Gastrocnemius medialis (tissue), 4 donors: ENCODE measurements around the gene YAF2. TPM values are rescaled to one million over a fixed set of nuclear protein-coding genes. Genes with fewer than 3 reads are reported as not detected.

ENCODE experiments used
- ATAC-seq, 2 donors: fragments of 150-250 bp; one replicate each; pipeline ENCODE4 v1.9.1; 2016
- DNase-seq, 2 donors: peaks; one replicate each; pipeline ENCODE4 v3.0.0-alpha.2; 2019
- H3K27ac ChIP-seq, 4 donors: fragments of 200-600 bp; sonication (generic); 1 replicate in 1 of 4; 2 replicates in 3 of 4; pipeline ENCODE4 v1.5.1; 2016 to 2018; ENCODE audit warnings: mild to moderate bottlenecking in 2 of 4, moderate library complexity in 1 of 4
- H3K27me3 ChIP-seq, 3 donors: fragments of 200-600 bp; sonication (generic) in 2 of 3; 1 replicate in 1 of 3; 2 replicates in 2 of 3; pipeline versions ENCODE4 v1.5.1 to v1.6.0; 2016 to 2019; ENCODE audit warnings: mild to moderate bottlenecking in 1 of 3, moderate library complexity in 1 of 3
- H3K36me3 ChIP-seq, 2 donors: fragments of 200-600 bp; sonication (generic) in 1 of 2; one replicate each; pipeline ENCODE4 v1.5.1; 2017 to 2018
- H3K4me1 ChIP-seq, 2 donors: fragments of 200-600 bp; sonication (generic) in 1 of 2; one replicate each; pipeline ENCODE4 v1.5.1; 2016 to 2017; ENCODE audit warnings: mild to moderate bottlenecking in 2 of 2
- H3K4me3 ChIP-seq, 4 donors: fragments of 200-600 bp; sonication (generic) in 3 of 4; 1 replicate in 1 of 4; 2 replicates in 3 of 4; pipeline ENCODE4 v1.5.1; 2016 to 2019; ENCODE audit warnings: mild to moderate bottlenecking in 2 of 4
- H3K9me3 ChIP-seq, 3 donors: fragments of 200-600 bp; sonication (generic) in 2 of 3; 1 replicate in 1 of 3; 2 replicates in 2 of 3; pipeline ENCODE4 v1.5.1; 2016 to 2019
- POLR2A ChIP-seq, 2 donors: fragments of 450-650 bp; IDR thresholded peaks; one replicate each; pipeline ENCODE4 v1.6.1; 2017; ENCODE audit warnings: antibody characterized with exemption in 2 of 2, mild to moderate bottlenecking in 2 of 2, moderate library complexity in 2 of 2
- in situ Hi-C, 4 donors: fragments of 200-750 bp; cut with MboI; loops; one replicate each; pipeline versions ENCODE4 v1.15.0 to v1.8.0; 2017; ENCODE audit warnings: low sequenced_read_pairs in 4 of 4
- intact Hi-C: fragments of 100-400 bp; cut with DNase I; formaldehyde crosslinking; loops from one replicate; pipeline ENCODE4 v1.15.1; 2023; ENCODE audit warnings: low total_unique reads
- total RNA-seq, 4 donors: library from RNA; depleted of rRNA; stranded (reverse); fragments of >200 nt; gene quantifications; one replicate each; pipeline versions ENCODE4 v1.1.0 to v1.2.3, GENCODE V29; 2016
- TF ChIP-seq, protein P1 (sequence below), 5 experiments: fragments of 450-650 bp in 3 of 5; fragments of 200-600 bp in 2 of 5; sonication (generic) in 2 of 5; IDR thresholded peaks in 4 of 5; conservative IDR thresholded peaks in 1 of 5; 1 replicate in 4 of 5; 2 replicates in 1 of 5; pipeline ENCODE4 v1.5.1; 2016 to 2019; ENCODE audit warnings: antibody characterized with exemption in 5 of 5, mild to moderate bottlenecking in 3 of 5, moderate library complexity in 3 of 5

Gene YAF2
- total RNA-seq, 4 donors from 2014 or later: 38.5 to 66.9 (median 54.5) TPM

DNA sequence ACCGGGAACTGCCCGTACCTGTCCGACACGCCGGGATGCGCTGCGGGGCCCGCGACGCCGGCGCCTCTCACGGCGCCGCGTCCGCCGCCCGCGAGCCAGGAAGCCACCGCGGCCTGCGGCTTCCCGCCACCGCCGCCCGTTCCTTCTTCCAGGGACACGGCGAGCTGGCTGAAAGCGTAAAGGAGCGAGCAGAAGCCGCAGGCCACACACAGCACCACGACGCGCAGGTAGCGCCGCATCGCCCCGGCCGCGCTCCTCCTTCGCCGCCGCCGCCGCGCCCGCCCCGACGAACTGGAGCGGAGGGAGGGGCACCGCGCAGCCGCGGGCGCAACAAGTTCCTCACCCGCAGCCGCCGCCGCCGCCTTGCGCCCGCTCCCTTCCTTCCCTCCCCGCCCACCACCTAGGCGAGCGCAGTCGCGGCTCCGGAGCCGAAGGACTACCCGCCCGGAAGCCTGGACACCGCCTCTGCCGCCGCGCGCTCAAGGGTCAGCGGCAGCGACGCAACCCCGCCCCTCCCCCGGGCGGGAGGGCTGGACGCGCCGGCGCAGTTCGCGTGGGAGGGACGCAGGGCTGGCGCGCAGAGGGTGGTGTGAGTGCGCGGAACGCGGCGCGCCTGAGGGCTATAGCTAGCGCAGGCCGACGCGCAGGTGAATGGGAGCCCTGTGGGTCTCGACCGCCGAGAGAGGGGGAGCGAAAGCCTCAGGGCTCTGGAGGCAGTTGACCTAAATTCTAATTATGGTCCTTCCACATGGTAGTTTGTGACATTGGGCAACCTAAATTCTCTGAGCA, 93.4 kb downstream of the YAF2 start, which contains the start of gene GXYLT1:
TSS of gene GXYLT1 (minus strand) at position 467 of the 789 bp plus-strand sequence. CDS start at position 239, 228 bp downstream.
- ATAC-seq (peak; percentile 87 to 90), DNase-seq (peak; percentile 80 to 90)
- Histone ChIP-seq H3K36me3 (no peaks in the 10 kb centered on the region), H3K4me1 (peaks cover 21 to 34% of the 10 kb centered on the region in 2 donors), H3K9me3 (no peaks in the 10 kb centered on the region), H3K27me3 (no peaks in the 10 kb centered on the region), H3K27ac (peak within 1 kb of the TSS; percentile 71 to 92 (median 88)), H3K4me3 (peak within 1 kb of the TSS; percentile 52 to 83 (median 68))
- TF ChIP-seq, protein P1, sequence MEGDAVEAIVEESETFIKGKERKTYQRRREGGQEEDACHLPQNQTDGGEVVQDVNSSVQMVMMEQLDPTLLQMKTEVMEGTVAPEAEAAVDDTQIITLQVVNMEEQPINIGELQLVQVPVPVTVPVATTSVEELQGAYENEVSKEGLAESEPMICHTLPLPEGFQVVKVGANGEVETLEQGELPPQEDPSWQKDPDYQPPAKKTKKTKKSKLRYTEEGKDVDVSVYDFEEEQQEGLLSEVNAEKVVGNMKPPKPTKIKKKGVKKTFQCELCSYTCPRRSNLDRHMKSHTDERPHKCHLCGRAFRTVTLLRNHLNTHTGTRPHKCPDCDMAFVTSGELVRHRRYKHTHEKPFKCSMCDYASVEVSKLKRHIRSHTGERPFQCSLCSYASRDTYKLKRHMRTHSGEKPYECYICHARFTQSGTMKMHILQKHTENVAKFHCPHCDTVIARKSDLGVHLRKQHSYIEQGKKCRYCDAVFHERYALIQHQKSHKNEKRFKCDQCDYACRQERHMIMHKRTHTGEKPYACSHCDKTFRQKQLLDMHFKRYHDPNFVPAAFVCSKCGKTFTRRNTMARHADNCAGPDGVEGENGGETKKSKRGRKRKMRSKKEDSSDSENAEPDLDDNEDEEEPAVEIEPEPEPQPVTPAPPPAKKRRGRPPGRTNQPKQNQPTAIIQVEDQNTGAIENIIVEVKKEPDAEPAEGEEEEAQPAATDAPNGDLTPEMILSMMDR (IDR thresholded peaks at IDR 0.05 in 4 of 5, conservative IDR thresholded peaks at IDR 0.05 in 1 of 5): no peak
- TF ChIP-seq POLR2A (IDR thresholded peaks at IDR 0.05): peak; percentile 86 to 88
- in situ Hi-C loops (loop anchor here in 2 of 4 donors (5.0 to 10.0 kb wide), 2 partner anchors 90 to 98 kb away; partner anchors contain the start of gene YAF2 (in 1 of the 2)), intact Hi-C loops (loop anchor here (2.0 to 5.0 kb wide), 2 partner anchors 38 to 94 kb away; partner anchors contain the start of gene YAF2)

DNA sequence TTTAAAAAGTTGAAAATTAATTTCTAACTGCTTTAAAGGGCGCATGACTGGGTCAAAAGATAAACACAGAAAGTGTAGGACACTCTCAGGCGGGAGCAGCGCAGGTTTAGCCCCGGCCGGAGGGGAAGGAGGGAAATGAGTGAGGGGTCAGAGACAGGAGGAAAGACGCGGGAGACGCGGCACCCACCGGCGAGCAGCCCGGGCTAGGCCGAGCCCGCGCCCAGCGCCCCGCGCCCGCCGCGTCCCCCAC, 94.0 kb downstream of the YAF2 start:
- no peak for DNase-seq

GRCh38 chr12:42143452-42144157, 94.4 kb downstream of the YAF2 start:
- no peak for TF ChIP-seq POLR2A (IDR thresholded peaks at IDR 0.05)
- no peaks in the 10 kb centered on the region for H3K27me3 ChIP-seq
- no peak for ATAC-seq
- intact Hi-C loops: loop anchor here (2.0 kb wide), 1 partner anchor 95 kb away; the partner anchor contains the start of gene YAF2
- no peaks in the 10 kb centered on the region for H3K36me3 ChIP-seq
- in situ Hi-C loops: loop anchor here in 1 of 4 donors (10.0 kb wide), 1 partner anchor 91 kb away; the partner anchor contains the start of gene YAF2
- peak overlapping the region; percentile 71 to 92 (median 88) for H3K27ac ChIP-seq
- H3K4me1 ChIP-seq: peaks cover 21 to 34% of the 10 kb centered on the region in 2 donors
- no peaks in the 10 kb centered on the region for H3K9me3 ChIP-seq
- DNase-seq: no peak
- H3K4me3 ChIP-seq: peak overlapping the region; percentile 52 to 83 (median 68)

More for the DNA sequence above, 94.0 kb downstream of the YAF2 start:
- Histone ChIP-seq H3K4me3 (peak overlapping the region; percentile 52 to 83 (median 68)), H3K4me1 (peaks cover 21 to 34% of the 10 kb centered on the region in 2 donors), H3K9me3 (no peaks in the 10 kb centered on the region), H3K27ac (peak overlapping the region; percentile 71 to 92 (median 88)), H3K36me3 (no peaks in the 10 kb centered on the region), H3K27me3 (no peaks in the 10 kb centered on the region)
- in situ Hi-C loops (loop anchor here in 1 of 4 donors (10.0 kb wide), 1 partner anchor 91 kb away; the partner anchor contains the start of gene YAF2), intact Hi-C loops (loop anchor here (2.0 kb wide), 1 partner anchor 95 kb away; the partner anchor contains the start of gene YAF2)
- no peak for ATAC-seq
- TF ChIP-seq, protein P1 (IDR thresholded peaks at IDR 0.05 in 4 of 5, conservative IDR thresholded peaks at IDR 0.05 in 1 of 5): no peak
- TF ChIP-seq POLR2A (IDR thresholded peaks at IDR 0.05): no peak

GRCh38 chr12:42141981-42142606, 96.0 kb downstream of the YAF2 start:
- ATAC-seq (no peak), DNase-seq (no peak)
- H3K36me3 ChIP-seq: no peaks in the 10 kb centered on the region
- H3K4me1 ChIP-seq: peaks cover 25 to 37% of the 10 kb centered on the region in 2 donors
- no peaks in the 10 kb centered on the region for H3K27me3 ChIP-seq
- H3K27ac ChIP-seq: no peak overlapping the region
- no peaks in the 10 kb centered on the region for H3K9me3 ChIP-seq
- in situ Hi-C loops: loop anchor here in 1 of 4 donors (10.0 kb wide), 1 partner anchor 93 kb away; the partner anchor contains the start of gene YAF2
- TF ChIP-seq POLR2A (IDR thresholded peaks at IDR 0.05): no peak
- TF ChIP-seq, protein P1 (IDR thresholded peaks at IDR 0.05 in 4 of 5, conservative IDR thresholded peaks at IDR 0.05 in 1 of 5): no peak
- intact Hi-C loops: no loop called here
- H3K4me3 ChIP-seq: no peak overlapping the region
